Fibroblast of the aortic adventitia (primary cell): ENCODE data around the gene EPHB1. TPM values are rescaled to one million over a fixed set of nuclear protein-coding genes. Genes with fewer than 3 reads are reported as not detected.

ENCODE experiments used
- DNase-seq: peaks from one replicate; pipeline ENCODE4 v3.0.0-alpha.2; 2010; ENCODE audit warnings: low read depth
- H3K4me3 ChIP-seq: 2 replicates; pipeline ENCODE4 v1.5.1; 2011; ENCODE audit warnings: low read depth, mild to moderate bottlenecking, control low read depth, low read length, moderate library complexity
- total RNA-seq: library from RNA; depleted of rRNA; stranded (reverse); fragments of >200 nt; gene quantifications from 2 replicates; pipeline ENCODE4 v1.2.3, GENCODE V29; 2012; ENCODE audit warnings: low replicate concordance
- TF ChIP-seq, protein P1 (sequence below): IDR thresholded peaks from 2 replicates; pipeline ENCODE4 v1.5.1; 2011; ENCODE audit warnings: mild to moderate bottlenecking, low read length, control low read depth, inconsistent platforms; ENCODE audit not compliant: insufficient read depth

EPHB1 gene
- total RNA-seq, 1 donor: 1.2 TPM

DNA sequence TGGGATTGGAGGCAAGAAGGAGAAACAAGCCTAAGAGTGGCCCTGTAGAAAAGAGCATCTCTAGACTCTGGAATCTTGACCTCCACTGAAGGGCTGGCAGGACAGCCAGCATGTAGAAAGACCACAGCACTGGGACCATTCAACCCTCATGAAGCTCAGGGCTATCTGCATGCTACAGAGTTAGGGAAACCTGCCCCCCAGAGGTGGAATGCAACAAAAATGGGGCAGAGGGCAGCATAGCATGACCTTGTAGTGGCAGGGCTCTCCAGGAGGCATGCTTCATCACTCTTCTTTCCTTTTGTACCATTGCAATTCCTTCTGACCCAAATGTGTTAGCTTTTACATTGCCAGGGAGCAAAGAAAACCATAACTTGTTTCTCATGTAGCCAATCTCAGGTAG is 445.4 kb downstream of the EPHB1 start:
- no peak for DNase-seq
- H3K4me3 ChIP-seq: no peak overlapping the region
- TF ChIP-seq, protein P1, sequence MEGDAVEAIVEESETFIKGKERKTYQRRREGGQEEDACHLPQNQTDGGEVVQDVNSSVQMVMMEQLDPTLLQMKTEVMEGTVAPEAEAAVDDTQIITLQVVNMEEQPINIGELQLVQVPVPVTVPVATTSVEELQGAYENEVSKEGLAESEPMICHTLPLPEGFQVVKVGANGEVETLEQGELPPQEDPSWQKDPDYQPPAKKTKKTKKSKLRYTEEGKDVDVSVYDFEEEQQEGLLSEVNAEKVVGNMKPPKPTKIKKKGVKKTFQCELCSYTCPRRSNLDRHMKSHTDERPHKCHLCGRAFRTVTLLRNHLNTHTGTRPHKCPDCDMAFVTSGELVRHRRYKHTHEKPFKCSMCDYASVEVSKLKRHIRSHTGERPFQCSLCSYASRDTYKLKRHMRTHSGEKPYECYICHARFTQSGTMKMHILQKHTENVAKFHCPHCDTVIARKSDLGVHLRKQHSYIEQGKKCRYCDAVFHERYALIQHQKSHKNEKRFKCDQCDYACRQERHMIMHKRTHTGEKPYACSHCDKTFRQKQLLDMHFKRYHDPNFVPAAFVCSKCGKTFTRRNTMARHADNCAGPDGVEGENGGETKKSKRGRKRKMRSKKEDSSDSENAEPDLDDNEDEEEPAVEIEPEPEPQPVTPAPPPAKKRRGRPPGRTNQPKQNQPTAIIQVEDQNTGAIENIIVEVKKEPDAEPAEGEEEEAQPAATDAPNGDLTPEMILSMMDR: no peak

DNA sequence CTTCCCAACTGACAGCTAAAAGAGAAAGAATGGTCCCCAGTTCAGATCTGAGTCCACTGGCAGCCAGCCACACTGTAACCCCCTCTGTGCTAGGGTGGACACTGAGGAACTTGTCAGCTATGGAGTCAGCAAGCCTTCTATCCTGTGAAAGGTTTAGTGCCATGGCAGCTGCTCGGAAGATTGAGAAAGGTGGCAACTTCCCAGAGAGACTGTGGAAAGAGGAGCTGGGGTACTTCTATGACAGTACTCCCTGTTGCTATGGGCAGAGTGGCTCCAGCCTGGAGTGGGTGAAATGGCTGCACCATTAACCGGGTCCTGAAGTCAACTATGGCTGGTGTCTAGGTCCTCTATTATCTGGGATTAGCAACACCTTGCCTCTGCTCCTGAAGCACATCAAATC is 447.2 kb downstream of the EPHB1 start:
- H3K4me3 ChIP-seq: no peak overlapping the region
- no peak for DNase-seq
- TF ChIP-seq, protein P1: no peak

DNA sequence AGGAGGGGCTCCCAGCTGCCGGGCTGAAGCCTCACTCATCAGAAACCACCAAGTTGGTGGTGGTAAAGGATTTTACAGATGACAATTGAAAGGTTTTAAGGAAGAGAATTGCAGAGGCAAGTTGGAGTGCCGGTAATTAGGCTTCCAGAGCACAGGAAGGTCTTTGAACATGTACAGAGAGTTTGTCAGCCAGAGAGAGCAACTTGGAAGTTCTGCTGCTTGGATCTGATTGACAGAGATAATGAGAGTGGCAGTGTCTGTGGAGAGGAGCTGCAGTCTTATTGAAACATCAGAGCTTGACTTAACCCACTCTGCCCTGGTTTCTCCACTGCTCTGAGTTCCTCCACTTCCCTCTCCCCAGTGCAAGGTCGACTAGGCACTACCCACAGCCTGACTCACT is 448.6 kb downstream of the EPHB1 start:
- H3K4me3 ChIP-seq: no peak overlapping the region
- no peak for DNase-seq
- TF ChIP-seq, protein P1: no peak

DNA sequence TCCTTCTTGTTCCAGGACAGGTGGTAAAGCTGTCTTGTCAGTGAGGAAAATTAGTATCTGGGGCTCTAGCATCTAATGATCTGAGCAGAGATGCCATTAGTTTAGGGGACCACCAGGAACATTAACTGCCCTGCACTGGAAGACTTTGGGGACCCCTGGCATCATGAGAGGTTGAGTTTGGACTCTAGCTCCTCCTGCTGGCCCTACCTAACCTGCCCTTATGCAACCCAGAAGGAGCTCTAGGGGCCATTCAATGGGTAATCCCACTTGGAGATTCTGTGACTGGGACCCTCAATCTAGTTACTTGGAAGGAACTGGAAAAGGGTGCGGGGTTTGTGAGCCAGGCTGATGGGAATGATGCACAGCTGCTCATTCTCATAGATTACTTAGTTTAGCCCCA is 451.0 kb downstream of the EPHB1 start:
- H3K4me3 ChIP-seq: no peak overlapping the region
- DNase-seq: no peak
- TF ChIP-seq, protein P1: no peak

DNA sequence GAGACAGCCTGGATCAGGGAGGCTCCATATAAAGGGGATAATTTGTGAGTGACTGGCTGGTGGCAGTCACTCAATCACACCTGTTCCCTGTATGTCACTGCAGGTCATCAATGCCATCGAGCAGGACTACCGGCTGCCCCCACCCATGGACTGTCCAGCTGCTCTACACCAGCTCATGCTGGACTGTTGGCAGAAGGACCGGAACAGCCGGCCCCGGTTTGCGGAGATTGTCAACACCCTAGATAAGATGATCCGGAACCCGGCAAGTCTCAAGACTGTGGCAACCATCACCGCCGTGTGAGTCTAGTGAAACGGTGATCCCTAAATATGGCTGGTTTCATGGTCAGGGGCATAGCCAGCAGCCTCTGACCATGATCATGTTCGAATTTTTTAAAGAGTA is 453.2 kb downstream of the EPHB1 start:
- no peak overlapping the region for H3K4me3 ChIP-seq
- TF ChIP-seq, protein P1: no peak
- no peak for DNase-seq

DNA sequence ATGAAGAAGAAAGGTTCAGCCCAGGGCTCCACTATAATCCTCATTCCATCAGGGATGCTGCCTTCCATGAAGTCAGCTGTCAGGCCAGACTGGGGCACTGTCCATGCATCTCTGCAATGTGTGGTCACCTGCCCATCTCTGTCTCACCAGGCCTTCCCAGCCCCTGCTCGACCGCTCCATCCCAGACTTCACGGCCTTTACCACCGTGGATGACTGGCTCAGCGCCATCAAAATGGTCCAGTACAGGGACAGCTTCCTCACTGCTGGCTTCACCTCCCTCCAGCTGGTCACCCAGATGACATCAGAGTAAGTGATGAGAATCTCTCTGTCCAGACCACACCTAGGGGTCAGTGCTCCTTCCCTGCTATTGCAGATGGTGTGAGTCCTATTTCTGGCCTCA is 454.1 kb downstream of the EPHB1 start:
- H3K4me3 ChIP-seq: no peak overlapping the region
- no peak for DNase-seq
- TF ChIP-seq, protein P1: no peak

DNA sequence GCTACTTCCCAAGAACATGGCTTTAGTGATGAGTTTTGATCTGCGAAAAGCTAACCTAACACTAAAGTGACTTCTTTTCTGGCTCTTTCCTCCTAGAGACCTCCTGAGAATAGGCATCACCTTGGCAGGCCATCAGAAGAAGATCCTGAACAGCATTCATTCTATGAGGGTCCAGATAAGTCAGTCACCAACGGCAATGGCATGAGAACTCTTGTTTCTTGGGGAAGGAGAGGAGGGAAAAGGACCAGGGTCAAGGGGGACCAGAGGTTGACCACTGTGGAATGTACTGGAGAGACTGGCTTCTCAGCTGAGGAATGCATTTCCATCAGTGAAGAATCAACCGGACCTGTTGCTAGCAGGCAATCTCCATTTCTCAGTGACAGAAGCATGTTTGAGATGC is 463.9 kb downstream of the EPHB1 start:
- TF ChIP-seq, protein P1: no peak
- no peak for DNase-seq
- H3K4me3 ChIP-seq: no peak overlapping the region
